Right lobe of liver (tissue), 6 donors: Measurements from ENCODE around the gene BCAN. TPM values are rescaled to one million over a fixed set of nuclear protein-coding genes. Genes with fewer than 3 reads are reported as not detected.

ENCODE experiments used
- ATAC-seq, 4 donors: fragments of 200-7000 bp; cut with Tn5 transposase; one replicate each; pipeline ENCODE4 v1.9.1; 2020; ENCODE audit warnings: mild to moderate bottlenecking in 4 of 4, moderate library complexity in 4 of 4
- DNase-seq, 3 donors: peaks; one replicate each; pipeline ENCODE4 v3.0.0-alpha.2; 2020
- H3K27ac ChIP-seq, 3 donors: fragments of 200-600 bp; one replicate each; pipeline ENCODE4 v1.8.0; 2022
- H3K27me3 ChIP-seq, 2 donors: fragments of 200-600 bp; one replicate each; pipeline ENCODE4 v1.8.0; 2022
- H3K36me3 ChIP-seq, 4 donors: fragments of 200-600 bp; sonication (generic) in 1 of 4; one replicate each; pipeline versions ENCODE4 v1.5.1 to v1.8.0; 2017 to 2022; ENCODE audit warnings: control low read depth in 1 of 4
- H3K4me1 ChIP-seq, 4 donors: fragments of 200-600 bp; sonication (generic) in 1 of 4; one replicate each; pipeline versions ENCODE4 v1.5.1 to v1.8.0; 2017 to 2022; ENCODE audit warnings: control low read depth in 1 of 4
- H3K4me3 ChIP-seq, 3 donors: fragments of 200-600 bp; one replicate each; pipeline ENCODE4 v1.8.0; 2022
- H3K9me3 ChIP-seq, 4 donors: fragments of 200-600 bp; sonication (generic) in 1 of 4; one replicate each; pipeline versions ENCODE4 v1.5.1 to v1.8.0; 2017 to 2022; ENCODE audit warnings: control low read depth in 1 of 4
- POLR2A ChIP-seq: fragments of 450-650 bp; IDR thresholded peaks from one replicate; pipeline ENCODE4 v1.6.1; 2017; ENCODE audit warnings: antibody characterized with exemption, mild to moderate bottlenecking
- WGBS: methylation state at CpG from one replicate; pipeline ENCODE4 v1.1.6; 2018; ENCODE audit warnings: low coverage, low lambda C conversion rate; ENCODE audit not compliant: insufficient coverage; ENCODE audit errors: missing lambda C conversion rate; 5-methylcytosine and 5-hydroxymethylcytosine counted together
- intact Hi-C, 2 donors: fragments of 100-400 bp; cut with DNase I; formaldehyde crosslinking; loops; one replicate each; pipeline versions ENCODE4 v1.11.2 to v1.14.1; 2022
- total RNA-seq, 6 experiments: library from RNA; depleted of rRNA in 2 of 6; stranded (reverse); fragments of >200 nt in 2 of 6; fragmentation: NEBNext Ultra II Directional in 3 of 6; extraction: Animal tissue kit (Norgen Biotek cat#: 25700) in 3 of 6; gene quantifications; one replicate each; pipeline versions ENCODE4 v1.1.0 to v1.2.4, GENCODE V29; 2016 to 2023
- TF ChIP-seq, protein P1 (sequence below), 4 donors: fragments of 200-600 bp in 3 of 4; fragments of 450-650 bp in 1 of 4; IDR thresholded peaks; one replicate each; pipeline versions ENCODE4 v1.5.1 to v1.8.0; 2016 to 2022; ENCODE audit warnings: antibody characterized with exemption in 4 of 4, mild to moderate bottlenecking in 2 of 4
- donor health status: DM: no; HTN: yes; CAD: no.
- donor health status: DM: no; HTN: no; CAD: no.
- donor health status: DM: no; HTN: no; CAD: no.
- donor health status: DM: no; HTN: yes; CAD: no.
- donor health status: DM: no; HTN: yes; CAD: no.

Gene BCAN
- total RNA-seq, 6 experiments from 2014 or later: not detected

DNA sequence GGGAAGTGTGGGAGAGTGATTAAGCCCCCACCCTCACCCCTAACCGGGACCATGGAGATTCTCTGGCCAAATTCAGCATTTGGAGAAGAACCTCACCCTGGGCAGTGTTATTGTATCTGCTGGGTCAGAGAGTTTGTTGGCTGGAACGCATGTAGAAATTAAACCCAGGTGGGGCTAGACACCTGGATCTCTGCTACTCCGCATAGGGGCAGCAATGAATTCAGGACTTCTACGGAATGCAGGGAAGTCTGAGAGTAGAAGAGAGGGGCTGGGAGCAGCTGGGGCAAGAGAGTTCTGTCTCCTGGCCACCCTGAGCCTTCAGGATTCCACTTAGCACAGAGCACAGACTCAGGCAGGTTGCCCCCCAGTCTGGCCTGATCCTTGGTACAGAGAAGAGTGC is 67.1 kb downstream of the BCAN start:
- 67% methylated on average over 2 of the region's 4 CpGs for WGBS
- Histone ChIP-seq H3K36me3 (no peaks in the 10 kb centered on the region), H3K4me3 (no peak overlapping the region), H3K27me3 (peaks cover 0 to 24% of the 10 kb centered on the region in 2 donors), H3K9me3 (no peaks in the 10 kb centered on the region), H3K27ac (no peak overlapping the region), H3K4me1 (peaks cover 0 to 16% (median 9%) of the 10 kb centered on the region in 4 donors)
- intact Hi-C loops: no loop called here
- no peak for ATAC-seq
- TF ChIP-seq POLR2A: no peak
- TF ChIP-seq, protein P1, sequence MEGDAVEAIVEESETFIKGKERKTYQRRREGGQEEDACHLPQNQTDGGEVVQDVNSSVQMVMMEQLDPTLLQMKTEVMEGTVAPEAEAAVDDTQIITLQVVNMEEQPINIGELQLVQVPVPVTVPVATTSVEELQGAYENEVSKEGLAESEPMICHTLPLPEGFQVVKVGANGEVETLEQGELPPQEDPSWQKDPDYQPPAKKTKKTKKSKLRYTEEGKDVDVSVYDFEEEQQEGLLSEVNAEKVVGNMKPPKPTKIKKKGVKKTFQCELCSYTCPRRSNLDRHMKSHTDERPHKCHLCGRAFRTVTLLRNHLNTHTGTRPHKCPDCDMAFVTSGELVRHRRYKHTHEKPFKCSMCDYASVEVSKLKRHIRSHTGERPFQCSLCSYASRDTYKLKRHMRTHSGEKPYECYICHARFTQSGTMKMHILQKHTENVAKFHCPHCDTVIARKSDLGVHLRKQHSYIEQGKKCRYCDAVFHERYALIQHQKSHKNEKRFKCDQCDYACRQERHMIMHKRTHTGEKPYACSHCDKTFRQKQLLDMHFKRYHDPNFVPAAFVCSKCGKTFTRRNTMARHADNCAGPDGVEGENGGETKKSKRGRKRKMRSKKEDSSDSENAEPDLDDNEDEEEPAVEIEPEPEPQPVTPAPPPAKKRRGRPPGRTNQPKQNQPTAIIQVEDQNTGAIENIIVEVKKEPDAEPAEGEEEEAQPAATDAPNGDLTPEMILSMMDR (IDR thresholded peaks at IDR 0.05): no peak
- no peak for DNase-seq

Other genes with a start within 250 kb of the BCAN start
- gene MEF2D, start 141.3 kb upstream of the BCAN start, total RNA-seq: 10 to 100 TPM; 13.3 to 17.1 (median 15.0) TPM
- 1 to 10 TPM in 3 of 6 experiments, under 1 TPM in 3; 0.07 to 2.6 (median 0.95) TPM for gene IQGAP3, start 69.6 kb upstream of the BCAN start, total RNA-seq
- under 1 TPM in 1 of 6 experiments, not detected in 5; 0.31 TPM for gene TTC24, start 62.4 kb upstream of the BCAN start, total RNA-seq
- 10 to 100 TPM; 37.7 to 72.3 (median 49.4) TPM for gene NAXE, start 50.3 kb upstream of the BCAN start, total RNA-seq
- 10 to 100 TPM in 4 of 6 experiments, 1 to 10 TPM in 2; 7.0 to 25.3 (median 12.4) TPM for gene GPATCH4, start 40.6 kb upstream of the BCAN start, total RNA-seq
- gene HAPLN2, start 22.7 kb upstream of the BCAN start, total RNA-seq: not detected
- gene NES, start 35.3 kb downstream of the BCAN start, total RNA-seq: 1 to 10 TPM; 1.1 to 7.5 (median 2.6) TPM
- gene CRABP2, start 63.5 kb downstream of the BCAN start, total RNA-seq: under 1 TPM in 1 of 6 experiments, not detected in 5; 0.24 TPM
- 10 to 100 TPM; 11.6 to 25.7 (median 20.6) TPM for gene METTL25B, start 86.4 kb downstream of the BCAN start, total RNA-seq
- gene ISG20L2, start 86.6 kb downstream of the BCAN start, total RNA-seq: 10 to 100 TPM; 10.3 to 14.1 (median 12.2) TPM
- 10 to 100 TPM; 47.2 to 83.2 (median 61.4) TPM for gene MRPL24, start 99.0 kb downstream of the BCAN start, total RNA-seq
- gene HDGF, start 109.6 kb downstream of the BCAN start, total RNA-seq: 100 to 1,000 TPM; 131 to 192 (median 157) TPM
- gene PRCC, start 125.4 kb downstream of the BCAN start, total RNA-seq: 10 to 100 TPM; 17.4 to 23.4 (median 19.7) TPM
- gene SH2D2A, start 174.7 kb downstream of the BCAN start, total RNA-seq: 1 to 10 TPM in 1 of 6 experiments, under 1 TPM in 5; 0.32 to 1.3 (median 0.67) TPM
- not detected for gene INSRR, start 217.0 kb downstream of the BCAN start, total RNA-seq
- gene NTRK1, start 218.7 kb downstream of the BCAN start, total RNA-seq: not detected